Thyroid gland (tissue), 4 donors: ENCODE measurements around the gene BTBD9.

Experiments
- CTCF ChIP-seq, 6 experiments: fragments of 200-600 bp in 3 of 6; fragments of 450-650 bp in 3 of 6; sonication (generic) in 3 of 6; IDR thresholded peaks; one replicate each; pipeline ENCODE4 v1.5.1; 2016 to 2019; ENCODE audit warnings: antibody characterized with exemption in 6 of 6, mild to moderate bottlenecking in 2 of 6, inconsistent platforms in 1 of 6, moderate library complexity in 1 of 6
- POLR2A ChIP-seq, 2 donors: fragments of 450-650 bp; IDR thresholded peaks; one replicate each; pipeline ENCODE4 v1.6.1; 2017; ENCODE audit warnings: antibody characterized with exemption in 2 of 2, mild to moderate bottlenecking in 2 of 2, moderate library complexity in 1 of 2

GRCh38 chr6:38244869-38245268, 394.9 kb downstream of the BTBD9 start:
- TF ChIP-seq CTCF (IDR thresholded peaks at IDR 0.05) (no peak), POLR2A (IDR thresholded peaks at IDR 0.05) (no peak)
